ENCODE results near the gene TSPAN2. TPM values are rescaled to one million over a fixed set of nuclear protein-coding genes. Genes with fewer than 3 reads are reported as not detected.

TSPAN2 gene
- total and polyA plus RNA-seq, 4 donors = 0.13 to 1.5 (median 0.30) TPM

DNA sequence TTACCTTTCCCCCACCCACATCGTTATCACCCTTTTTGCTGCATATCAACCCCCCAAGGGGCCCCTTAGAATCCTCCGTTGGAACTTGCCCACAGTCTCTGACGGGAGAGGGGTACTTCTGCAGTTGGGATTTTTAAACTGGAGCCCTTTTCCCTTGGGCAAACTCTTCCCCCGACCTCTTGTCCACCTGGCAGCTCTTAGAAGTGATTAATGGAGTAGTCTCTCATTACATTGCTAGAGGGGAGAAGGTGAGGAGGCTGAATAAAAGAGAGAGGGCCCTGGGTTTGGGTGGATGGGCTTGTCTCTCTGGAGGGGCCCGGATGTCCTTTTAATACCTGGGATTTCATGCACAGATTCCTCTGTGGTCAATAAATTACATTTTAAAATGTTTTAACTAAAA is 27.2 kb upstream of the TSPAN2 start:
- H3K27ac ChIP-seq (ENCODE audit: low read depth in 1 of 2, low read length in 2 of 2) = no peak overlapping the region
- TF ChIP-seq, protein P1, sequence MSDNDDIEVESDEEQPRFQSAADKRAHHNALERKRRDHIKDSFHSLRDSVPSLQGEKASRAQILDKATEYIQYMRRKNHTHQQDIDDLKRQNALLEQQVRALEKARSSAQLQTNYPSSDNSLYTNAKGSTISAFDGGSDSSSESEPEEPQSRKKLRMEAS (IDR thresholded peaks at IDR 0.05) = no peak
- TF ChIP-seq, protein P2, sequence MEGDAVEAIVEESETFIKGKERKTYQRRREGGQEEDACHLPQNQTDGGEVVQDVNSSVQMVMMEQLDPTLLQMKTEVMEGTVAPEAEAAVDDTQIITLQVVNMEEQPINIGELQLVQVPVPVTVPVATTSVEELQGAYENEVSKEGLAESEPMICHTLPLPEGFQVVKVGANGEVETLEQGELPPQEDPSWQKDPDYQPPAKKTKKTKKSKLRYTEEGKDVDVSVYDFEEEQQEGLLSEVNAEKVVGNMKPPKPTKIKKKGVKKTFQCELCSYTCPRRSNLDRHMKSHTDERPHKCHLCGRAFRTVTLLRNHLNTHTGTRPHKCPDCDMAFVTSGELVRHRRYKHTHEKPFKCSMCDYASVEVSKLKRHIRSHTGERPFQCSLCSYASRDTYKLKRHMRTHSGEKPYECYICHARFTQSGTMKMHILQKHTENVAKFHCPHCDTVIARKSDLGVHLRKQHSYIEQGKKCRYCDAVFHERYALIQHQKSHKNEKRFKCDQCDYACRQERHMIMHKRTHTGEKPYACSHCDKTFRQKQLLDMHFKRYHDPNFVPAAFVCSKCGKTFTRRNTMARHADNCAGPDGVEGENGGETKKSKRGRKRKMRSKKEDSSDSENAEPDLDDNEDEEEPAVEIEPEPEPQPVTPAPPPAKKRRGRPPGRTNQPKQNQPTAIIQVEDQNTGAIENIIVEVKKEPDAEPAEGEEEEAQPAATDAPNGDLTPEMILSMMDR (IDR thresholded peaks at IDR 0.05; ENCODE audit: low read depth, low read length, missing input control) = no peak
- TF ChIP-seq RXRA (IDR thresholded peaks at IDR 0.05) (no peak), SP1 (IDR thresholded peaks at IDR 0.05) (no peak), JUND (IDR thresholded peaks at IDR 0.05) (no peak), HNF4A (conservative IDR thresholded peaks at IDR 0.05) (no peak), FOXA2 (IDR thresholded peaks at IDR 0.05) (no peak), FOXA1 (IDR thresholded peaks at IDR 0.05) (no peak)
- WGBS = 61% methylated on average over 5 of the region's 5 CpGs
- H3K36me3 ChIP-seq (ENCODE audit: control insufficient read depth in 4 of 4, insufficient read depth in 3 of 4, low read depth in 1 of 4, low read length in 3 of 4) = no peaks in the 10 kb centered on the region
- H3K4me1 ChIP-seq (ENCODE audit: control insufficient read depth in 4 of 4, insufficient read depth in 4 of 4, low read length in 3 of 4) = no peaks in the 10 kb centered on the region
- H3K27me3 ChIP-seq (ENCODE audit: control insufficient read depth in 4 of 4, insufficient read depth in 4 of 4, low read length in 3 of 4) = peaks cover 0 to 9% (median 0%) of the 10 kb centered on the region in 4 donors
- DNase-seq (ENCODE audit: low spot score) = no peak
- no peak overlapping the region for H3K9ac ChIP-seq (ENCODE audit: low read depth in 1 of 2, low read length in 2 of 2)
- H3K9me3 ChIP-seq (ENCODE audit: control insufficient read depth in 4 of 4, low read length in 3 of 4) = peaks cover 0 to 7% (median 2%) of the 10 kb centered on the region in 4 donors
- no peak overlapping the region for H3K4me3 ChIP-seq (ENCODE audit: low read depth in 1 of 3, low read length in 3 of 3)

DNA sequence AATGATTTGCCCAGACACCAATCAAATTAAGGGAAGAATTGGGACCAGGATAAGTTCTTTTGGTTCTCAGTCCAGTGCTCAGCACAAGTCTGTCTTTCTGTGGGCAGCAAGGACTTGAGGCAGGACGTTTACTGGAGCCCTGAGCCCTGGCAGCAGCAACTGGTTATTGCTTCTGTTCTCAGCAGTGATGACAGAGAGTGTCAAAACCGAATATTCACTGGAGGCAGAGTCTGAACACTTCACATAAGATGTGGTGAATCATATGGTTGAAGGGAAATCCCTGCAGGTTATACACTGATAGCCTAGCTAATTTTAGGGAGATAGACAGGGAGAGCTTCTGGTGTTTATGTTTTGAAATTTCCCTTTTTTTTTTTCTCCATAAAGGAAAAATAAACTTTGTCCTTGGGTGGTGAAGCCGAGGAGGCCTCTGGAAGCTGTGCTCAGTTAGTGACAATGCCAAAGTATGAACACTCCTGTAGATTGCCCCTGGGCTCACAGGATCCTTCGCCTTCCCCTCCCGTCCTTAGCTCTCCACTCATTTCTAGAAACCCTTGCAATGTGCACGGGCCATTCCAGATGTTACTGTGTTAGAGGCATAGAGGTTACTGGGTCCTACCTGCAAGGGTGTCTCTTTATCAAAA is 26.3 kb upstream of the TSPAN2 start:
- Histone ChIP-seq H3K4me3 (ENCODE audit: low read depth in 1 of 3, low read length in 3 of 3) (no peak overlapping the region), H3K9me3 (ENCODE audit: control insufficient read depth in 4 of 4, low read length in 3 of 4) (peaks cover 0 to 2% (median under 1%) of the 10 kb centered on the region in 4 donors), H3K27ac (ENCODE audit: low read depth in 1 of 2, low read length in 2 of 2) (no peak overlapping the region), H3K27me3 (ENCODE audit: control insufficient read depth in 4 of 4, insufficient read depth in 4 of 4, low read length in 3 of 4) (peaks cover 0 to 9% (median 0%) of the 10 kb centered on the region in 4 donors), H3K9ac (ENCODE audit: low read depth in 1 of 2, low read length in 2 of 2) (no peak overlapping the region), H3K36me3 (ENCODE audit: control insufficient read depth in 4 of 4, insufficient read depth in 3 of 4, low read depth in 1 of 4, low read length in 3 of 4) (no peaks in the 10 kb centered on the region), H3K4me1 (ENCODE audit: control insufficient read depth in 4 of 4, insufficient read depth in 4 of 4, low read length in 3 of 4) (no peaks in the 10 kb centered on the region)
- TF ChIP-seq RAD21 (IDR thresholded peaks at IDR 0.05) (no peak), HNF4G (IDR thresholded peaks at IDR 0.05) (no peak), JUND (IDR thresholded peaks at IDR 0.05) (no peak), TAF1 (conservative IDR thresholded peaks at IDR 0.05) (no peak), GABPA (IDR thresholded peaks at IDR 0.05 in 1 of 2, conservative IDR thresholded peaks at IDR 0.05 in 1 of 2) (no peak), SP1 (IDR thresholded peaks at IDR 0.05) (no peak), NR2F2 (IDR thresholded peaks at IDR 0.05) (no peak)
- 77% methylated on average over 6 of the region's 6 CpGs for WGBS
- DNase-seq (ENCODE audit: low spot score) = no peak

DNA sequence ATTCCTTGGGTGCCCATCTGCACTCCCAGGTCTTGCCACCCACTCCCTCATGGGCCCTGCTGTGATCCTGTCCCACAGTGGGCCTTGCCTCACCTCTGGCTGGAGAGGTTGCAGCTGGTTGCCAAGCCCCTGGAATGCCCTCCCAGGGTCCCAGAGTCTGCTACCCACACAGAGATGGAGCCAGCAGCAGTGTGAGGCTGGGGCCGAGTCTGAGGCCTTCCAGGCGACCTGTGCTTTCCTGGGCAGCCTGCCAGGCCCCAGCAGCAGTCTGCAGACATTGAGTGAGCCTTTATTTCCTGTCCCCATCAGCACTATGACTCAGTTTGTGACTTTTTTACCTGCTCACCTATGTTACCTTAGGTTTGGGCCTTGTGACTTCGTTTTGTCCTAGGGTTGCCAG is 25.0 kb upstream of the TSPAN2 start:
- no peak overlapping the region for H3K4me3 ChIP-seq (ENCODE audit: low read depth in 1 of 3, low read length in 3 of 3)
- WGBS = 35% methylated on average over 3 of the region's 3 CpGs
- H3K9me3 ChIP-seq (ENCODE audit: control insufficient read depth in 4 of 4, low read length in 3 of 4) = no peaks in the 10 kb centered on the region
- H3K4me1 ChIP-seq (ENCODE audit: control insufficient read depth in 4 of 4, insufficient read depth in 4 of 4, low read length in 3 of 4) = no peaks in the 10 kb centered on the region
- no peak for DNase-seq (ENCODE audit: low spot score)
- H3K36me3 ChIP-seq (ENCODE audit: control insufficient read depth in 4 of 4, insufficient read depth in 3 of 4, low read depth in 1 of 4, low read length in 3 of 4) = no peaks in the 10 kb centered on the region
- H3K27ac ChIP-seq (ENCODE audit: low read depth in 1 of 2, low read length in 2 of 2) = no peak overlapping the region
- H3K27me3 ChIP-seq (ENCODE audit: control insufficient read depth in 4 of 4, insufficient read depth in 4 of 4, low read length in 3 of 4) = peaks cover 0 to 2% (median 0%) of the 10 kb centered on the region in 4 donors
- no peak overlapping the region for H3K9ac ChIP-seq (ENCODE audit: low read depth in 1 of 2, low read length in 2 of 2)
- TF ChIP-seq, protein P3, sequence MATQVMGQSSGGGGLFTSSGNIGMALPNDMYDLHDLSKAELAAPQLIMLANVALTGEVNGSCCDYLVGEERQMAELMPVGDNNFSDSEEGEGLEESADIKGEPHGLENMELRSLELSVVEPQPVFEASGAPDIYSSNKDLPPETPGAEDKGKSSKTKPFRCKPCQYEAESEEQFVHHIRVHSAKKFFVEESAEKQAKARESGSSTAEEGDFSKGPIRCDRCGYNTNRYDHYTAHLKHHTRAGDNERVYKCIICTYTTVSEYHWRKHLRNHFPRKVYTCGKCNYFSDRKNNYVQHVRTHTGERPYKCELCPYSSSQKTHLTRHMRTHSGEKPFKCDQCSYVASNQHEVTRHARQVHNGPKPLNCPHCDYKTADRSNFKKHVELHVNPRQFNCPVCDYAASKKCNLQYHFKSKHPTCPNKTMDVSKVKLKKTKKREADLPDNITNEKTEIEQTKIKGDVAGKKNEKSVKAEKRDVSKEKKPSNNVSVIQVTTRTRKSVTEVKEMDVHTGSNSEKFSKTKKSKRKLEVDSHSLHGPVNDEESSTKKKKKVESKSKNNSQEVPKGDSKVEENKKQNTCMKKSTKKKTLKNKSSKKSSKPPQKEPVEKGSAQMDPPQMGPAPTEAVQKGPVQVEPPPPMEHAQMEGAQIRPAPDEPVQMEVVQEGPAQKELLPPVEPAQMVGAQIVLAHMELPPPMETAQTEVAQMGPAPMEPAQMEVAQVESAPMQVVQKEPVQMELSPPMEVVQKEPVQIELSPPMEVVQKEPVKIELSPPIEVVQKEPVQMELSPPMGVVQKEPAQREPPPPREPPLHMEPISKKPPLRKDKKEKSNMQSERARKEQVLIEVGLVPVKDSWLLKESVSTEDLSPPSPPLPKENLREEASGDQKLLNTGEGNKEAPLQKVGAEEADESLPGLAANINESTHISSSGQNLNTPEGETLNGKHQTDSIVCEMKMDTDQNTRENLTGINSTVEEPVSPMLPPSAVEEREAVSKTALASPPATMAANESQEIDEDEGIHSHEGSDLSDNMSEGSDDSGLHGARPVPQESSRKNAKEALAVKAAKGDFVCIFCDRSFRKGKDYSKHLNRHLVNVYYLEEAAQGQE (IDR thresholded peaks at IDR 0.05) = no peak
- TF ChIP-seq FOXA1 (IDR thresholded peaks at IDR 0.05) = no peak
- no peak for TF ChIP-seq YY1 (IDR thresholded peaks at IDR 0.05)
- TF ChIP-seq, protein P4, sequence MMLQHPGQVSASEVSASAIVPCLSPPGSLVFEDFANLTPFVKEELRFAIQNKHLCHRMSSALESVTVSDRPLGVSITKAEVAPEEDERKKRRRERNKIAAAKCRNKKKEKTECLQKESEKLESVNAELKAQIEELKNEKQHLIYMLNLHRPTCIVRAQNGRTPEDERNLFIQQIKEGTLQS (IDR thresholded peaks at IDR 0.05) = no peak
- no peak for TF ChIP-seq JUND (IDR thresholded peaks at IDR 0.05)
- TF ChIP-seq, protein P5, sequence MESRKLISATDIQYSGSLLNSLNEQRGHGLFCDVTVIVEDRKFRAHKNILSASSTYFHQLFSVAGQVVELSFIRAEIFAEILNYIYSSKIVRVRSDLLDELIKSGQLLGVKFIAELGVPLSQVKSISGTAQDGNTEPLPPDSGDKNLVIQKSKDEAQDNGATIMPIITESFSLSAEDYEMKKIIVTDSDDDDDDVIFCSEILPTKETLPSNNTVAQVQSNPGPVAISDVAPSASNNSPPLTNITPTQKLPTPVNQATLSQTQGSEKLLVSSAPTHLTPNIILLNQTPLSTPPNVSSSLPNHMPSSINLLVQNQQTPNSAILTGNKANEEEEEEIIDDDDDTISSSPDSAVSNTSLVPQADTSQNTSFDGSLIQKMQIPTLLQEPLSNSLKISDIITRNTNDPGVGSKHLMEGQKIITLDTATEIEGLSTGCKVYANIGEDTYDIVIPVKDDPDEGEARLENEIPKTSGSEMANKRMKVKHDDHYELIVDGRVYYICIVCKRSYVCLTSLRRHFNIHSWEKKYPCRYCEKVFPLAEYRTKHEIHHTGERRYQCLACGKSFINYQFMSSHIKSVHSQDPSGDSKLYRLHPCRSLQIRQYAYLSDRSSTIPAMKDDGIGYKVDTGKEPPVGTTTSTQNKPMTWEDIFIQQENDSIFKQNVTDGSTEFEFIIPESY (IDR thresholded peaks at IDR 0.05) = no peak
- no peak for TF ChIP-seq HNF4A (conservative IDR thresholded peaks at IDR 0.05)
- TF ChIP-seq, protein P2 (IDR thresholded peaks at IDR 0.05; ENCODE audit: low read depth, low read length, missing input control) = no peak
- no peak for TF ChIP-seq RAD21 (IDR thresholded peaks at IDR 0.05)
- TF ChIP-seq GABPA (IDR thresholded peaks at IDR 0.05 in 1 of 2, conservative IDR thresholded peaks at IDR 0.05 in 1 of 2) = no peak
- TF ChIP-seq FOXA2 (IDR thresholded peaks at IDR 0.05) = no peak

Data from liver (tissue), 9 donors.